Measurements from ENCODE around the gene MYL6B. TPM values are rescaled to one million over a fixed set of nuclear protein-coding genes. Genes with fewer than 3 reads are reported as not detected.
A peak's percentile ranks its signal among the peaks of the same experiment; 100 is the strongest.

MYL6B gene
- 83.3 TPM for polyA plus RNA-seq (2013)

DNA sequence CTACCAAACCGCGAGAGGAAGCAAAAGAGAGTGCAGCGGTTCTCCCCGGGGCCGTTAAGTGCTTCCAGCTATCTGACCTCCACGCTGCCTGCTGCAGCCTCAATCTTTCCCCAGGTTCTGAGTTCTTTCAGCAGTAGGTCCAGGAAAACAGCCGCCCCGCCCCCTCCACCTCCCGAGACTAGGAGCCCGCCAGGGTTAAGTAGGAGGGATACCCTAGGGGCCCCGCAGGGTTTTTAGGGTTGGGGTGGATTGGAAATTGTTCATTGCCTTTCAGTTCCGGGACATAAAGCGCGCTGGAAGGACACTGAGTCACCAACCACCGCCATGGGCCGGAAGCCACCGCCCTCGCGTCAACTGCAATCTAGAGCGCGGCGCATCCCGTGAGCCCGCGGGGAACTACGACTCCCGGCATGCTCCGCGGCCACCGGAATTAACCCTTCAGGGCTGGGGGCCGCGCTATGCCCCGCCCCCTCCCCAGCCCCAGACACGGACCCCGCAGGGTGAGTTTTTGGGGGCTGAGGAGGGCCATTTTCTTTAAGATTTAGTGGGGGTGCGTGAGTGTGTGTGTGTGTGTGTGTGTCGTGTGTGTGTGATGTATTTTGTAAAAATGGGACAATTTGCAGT lies at the start of gene MYL6B:
Gene MYL6B, plus strand, starts transcription at position 456 of the 624 bp plus-strand sequence. CDS start 1,332 bp downstream, outside the sequence.
- 0% methylated on average over 16 of the region's 37 CpGs for WGBS (ENCODE audit: insufficient coverage)
- peak within 1 kb of the TSS; percentile 85 to 93 for H3K27ac ChIP-seq (ENCODE audit: insufficient read depth in 1 of 2, low read depth in 1 of 2, low read length in 2 of 2, poor library complexity in 1 of 2, severe bottlenecking in 2 of 2)
- POLR2A ChIA-PET: interaction anchor here (1.0 to 1.4 kb wide), 2 partner anchors 24 to 70 kb away, joined by 4 to 5 read pairs; partner anchors contain the start of genes ESYT1 and RNF41
- no peaks in the 10 kb centered on the region for H3K27me3 ChIP-seq (replicated peaks in 2 of 5; ENCODE audit: control insufficient read depth in 4 of 5, insufficient read depth in 5 of 5, low read length in 4 of 5)
- H3K36me3 ChIP-seq (ENCODE audit: control insufficient read depth in 4 of 4, insufficient read depth in 4 of 4, low read length in 3 of 4): peaks cover 0 to 13% (median 8%) of the 10 kb centered on the region in 4 experiments
- CTCF ChIA-PET: interaction anchor here (1.0 to 1.3 kb wide), 4 partner anchors 13 to 34 kb away, joined by 4 to 8 read pairs (median 5); partner anchors contain the start of genes ESYT1 and ZC3H10
- H3K4me3 ChIP-seq (ENCODE audit: control insufficient read depth in 1 of 7, extremely low read depth in 1 of 7, insufficient read depth in 4 of 7, low read depth in 2 of 7, low read length in 6 of 7): peak within 1 kb of the TSS; percentile 47 to 91 (median 83)
- peaks cover 2 to 41% (median 33%) of the 10 kb centered on the region in 4 experiments for H3K4me1 ChIP-seq (ENCODE audit: control extremely low read depth in 1 of 4, control insufficient read depth in 4 of 4, insufficient read depth in 4 of 4, low read length in 3 of 4)
- DNase-seq: peak; percentile 88 to 95 (median 95)
- no peaks in the 10 kb centered on the region for H3K9me3 ChIP-seq (ENCODE audit: control extremely low read depth in 1 of 5, control insufficient read depth in 4 of 5, insufficient read depth in 2 of 5, low read depth in 1 of 5, low read length in 4 of 5)

DNA sequence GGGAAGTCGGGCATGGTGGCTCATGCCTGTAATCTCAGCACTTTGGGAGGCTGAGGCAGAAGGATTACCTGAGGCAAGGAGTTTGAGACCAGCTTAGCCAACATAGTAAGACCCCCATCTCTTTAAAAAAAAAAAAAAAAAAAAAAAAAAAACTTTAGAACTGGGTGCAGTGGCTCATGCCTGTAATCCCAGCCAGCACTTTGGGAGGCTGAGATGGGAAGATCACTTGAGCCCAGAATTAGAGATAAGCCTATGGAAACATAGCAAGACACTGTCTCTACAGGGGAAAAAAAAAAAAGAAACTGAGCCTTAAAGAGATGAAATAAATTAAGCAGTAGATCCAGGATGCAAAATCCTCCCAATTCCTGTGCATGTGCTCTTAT lies 49.7 kb upstream of the MYL6B start:
- H3K27ac ChIP-seq (ENCODE audit: insufficient read depth in 1 of 2, low read depth in 1 of 2, low read length in 2 of 2, poor library complexity in 1 of 2, severe bottlenecking in 2 of 2): no peak overlapping the region
- ChIA-PET CTCF (interaction anchor here (0.5 to 1.9 kb wide), 4 partner anchors 12 to 129 kb away, joined by 3 to 6 read pairs (median 4); partner anchors contain the start of gene RAB5B), POLR2A (no interaction called here)
- peak overlapping the region in 1 of 7 experiments; percentile 95 for H3K4me3 ChIP-seq (ENCODE audit: control insufficient read depth in 1 of 7, extremely low read depth in 1 of 7, insufficient read depth in 4 of 7, low read depth in 2 of 7, low read length in 6 of 7)
- peaks cover 2 to 17% (median 9%) of the 10 kb centered on the region in 4 experiments for H3K36me3 ChIP-seq (ENCODE audit: control insufficient read depth in 4 of 4, insufficient read depth in 4 of 4, low read length in 3 of 4)
- no peaks in the 10 kb centered on the region for H3K27me3 ChIP-seq (replicated peaks in 2 of 5; ENCODE audit: control insufficient read depth in 4 of 5, insufficient read depth in 5 of 5, low read length in 4 of 5)
- WGBS (ENCODE audit: insufficient coverage): 100% methylated on average over 1 of the region's 1 CpG
- H3K4me1 ChIP-seq (ENCODE audit: control extremely low read depth in 1 of 4, control insufficient read depth in 4 of 4, insufficient read depth in 4 of 4, low read length in 3 of 4): peaks cover 16 to 34% (median 27%) of the 10 kb centered on the region in 4 experiments
- no peak for DNase-seq
- H3K9me3 ChIP-seq (ENCODE audit: control extremely low read depth in 1 of 5, control insufficient read depth in 4 of 5, insufficient read depth in 2 of 5, low read depth in 1 of 5, low read length in 4 of 5): no peaks in the 10 kb centered on the region

DNA sequence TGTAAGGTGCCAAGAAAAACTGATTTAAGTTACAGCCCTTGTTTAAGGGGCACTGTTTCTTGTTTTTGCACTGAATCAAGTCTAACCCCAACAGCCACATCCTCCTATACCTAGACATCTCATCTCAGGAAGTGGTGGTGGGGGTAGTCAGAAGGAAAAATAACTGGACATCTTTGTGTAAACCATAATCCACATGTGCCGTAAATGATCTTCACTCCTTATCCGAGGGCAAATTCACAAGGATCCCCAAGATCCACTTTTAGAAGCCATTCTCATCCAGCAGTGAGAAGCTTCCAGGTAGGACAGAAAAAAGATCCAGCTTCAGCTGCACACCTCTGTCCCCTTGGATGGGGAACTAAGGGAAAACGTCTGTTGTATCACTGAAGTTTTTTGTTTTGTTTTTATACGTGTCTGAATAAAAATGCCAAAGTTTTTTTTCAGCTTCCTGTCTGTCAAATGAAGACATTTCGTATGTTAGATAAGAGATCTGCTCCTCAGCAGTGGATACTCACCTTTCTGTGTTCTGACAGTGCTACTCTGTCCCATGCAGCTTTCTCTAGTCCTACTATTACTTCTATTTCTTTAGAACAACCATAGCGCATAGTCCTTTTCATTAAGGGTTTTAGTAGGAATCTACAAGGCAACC lies 49.2 kb upstream of the MYL6B start:
- 51% methylated on average over 5 of the region's 6 CpGs for WGBS (ENCODE audit: insufficient coverage)

DNA sequence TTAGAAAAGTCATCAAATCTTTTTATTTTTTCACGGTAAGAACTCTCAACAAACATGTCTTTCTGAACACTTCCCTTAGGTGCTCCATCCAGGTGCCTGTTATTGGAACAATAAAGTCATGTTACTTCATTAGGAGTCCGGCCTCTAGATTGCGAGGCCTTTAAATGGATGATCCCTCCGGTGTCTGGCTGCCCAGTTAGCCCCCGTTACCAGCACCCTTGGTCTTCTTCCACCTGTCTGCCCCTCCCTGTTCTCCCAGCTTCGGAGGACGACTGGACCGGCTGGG lies 48.6 kb upstream of the MYL6B start:
- 3% methylated on average over 8 of the region's 8 CpGs for WGBS (ENCODE audit: insufficient coverage)
- H3K4me1 ChIP-seq (ENCODE audit: control extremely low read depth in 1 of 4, control insufficient read depth in 4 of 4, insufficient read depth in 4 of 4, low read length in 3 of 4): peaks cover 16 to 34% (median 27%) of the 10 kb centered on the region in 4 experiments

More for the DNA sequence above, 49.2 kb upstream of the MYL6B start:
- H3K27ac ChIP-seq (ENCODE audit: insufficient read depth in 1 of 2, low read depth in 1 of 2, low read length in 2 of 2, poor library complexity in 1 of 2, severe bottlenecking in 2 of 2): peak overlapping the region in 1 of 2 experiments; percentile 93
- POLR2A ChIA-PET: no interaction called here
- DNase-seq: peak in 2 of 3 donors; percentile 34 to 44
- H3K9me3 ChIP-seq (ENCODE audit: control extremely low read depth in 1 of 5, control insufficient read depth in 4 of 5, insufficient read depth in 2 of 5, low read depth in 1 of 5, low read length in 4 of 5): no peaks in the 10 kb centered on the region
- H3K27me3 ChIP-seq (replicated peaks in 2 of 5; ENCODE audit: control insufficient read depth in 4 of 5, insufficient read depth in 5 of 5, low read length in 4 of 5): no peaks in the 10 kb centered on the region
- CTCF ChIA-PET: interaction anchor here (0.5 to 2.2 kb wide), 6 partner anchors 12 to 129 kb away, joined by 3 to 8 read pairs (median 4); partner anchors contain the start of gene RAB5B
- peaks cover 16 to 34% (median 27%) of the 10 kb centered on the region in 4 experiments for H3K4me1 ChIP-seq (ENCODE audit: control extremely low read depth in 1 of 4, control insufficient read depth in 4 of 4, insufficient read depth in 4 of 4, low read length in 3 of 4)
- H3K4me3 ChIP-seq (ENCODE audit: control insufficient read depth in 1 of 7, extremely low read depth in 1 of 7, insufficient read depth in 4 of 7, low read depth in 2 of 7, low read length in 6 of 7): peak overlapping the region in 6 of 7 experiments; percentile 80 to 97 (median 90)
- H3K36me3 ChIP-seq (ENCODE audit: control insufficient read depth in 4 of 4, insufficient read depth in 4 of 4, low read length in 3 of 4): peaks cover 4 to 22% (median 14%) of the 10 kb centered on the region in 4 experiments

DNA sequence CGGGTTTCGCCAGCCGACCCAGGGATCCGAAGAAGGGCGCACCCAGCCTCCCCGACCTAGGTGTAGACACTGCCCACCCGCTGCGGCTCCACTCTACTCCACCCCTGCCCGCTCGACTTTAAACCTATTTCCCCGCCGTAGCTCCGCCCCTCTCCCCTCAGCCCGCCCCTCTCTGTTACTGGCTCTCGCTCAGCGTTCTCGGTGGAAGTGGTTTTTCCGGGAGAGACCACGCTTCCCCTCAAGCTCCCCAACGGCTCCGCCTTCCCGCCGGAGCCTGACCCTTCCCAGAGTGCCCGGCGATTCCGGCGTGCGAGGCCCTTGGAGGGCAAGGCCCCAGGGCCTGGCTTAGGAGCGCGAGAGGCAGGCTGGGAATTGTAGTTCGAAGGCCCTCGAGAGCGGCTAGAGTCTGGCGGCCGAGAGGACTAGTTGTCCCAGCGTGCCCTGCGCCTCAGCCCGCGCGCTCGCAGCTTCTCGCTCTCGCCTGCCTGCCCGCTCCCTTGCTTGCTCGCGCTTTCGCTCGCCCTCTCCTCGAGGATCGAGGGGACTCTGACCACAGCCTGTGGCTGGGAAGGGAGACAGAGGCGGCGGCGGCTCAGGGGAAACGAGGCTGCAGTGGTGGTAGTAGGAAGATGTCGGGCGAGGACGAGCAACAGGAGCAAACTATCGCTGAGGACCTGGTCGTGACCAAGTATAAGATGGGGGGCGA lies 48.1 kb upstream of the MYL6B start, which contains the start of gene PA2G4:
Gene PA2G4, plus strand, starts transcription at position 451 of the 706 bp plus-strand sequence. Its CDS starts 179 bp downstream, at position 630.
- ChIA-PET CTCF (interaction anchor here (0.9 to 2.2 kb wide), 12 partner anchors 9 to 360 kb away, joined by 3 to 10 read pairs (median 4); partner anchors contain the start of genes ERBB3 and ZC3H10), POLR2A (interaction anchor here (0.6 to 2.1 kb wide), 5 partner anchors 12 to 131 kb away, joined by 3 to 35 read pairs (median 3); partner anchors contain the start of genes ERBB3, RAB5B, RNF41 and RPL41)
- H3K4me1 ChIP-seq (ENCODE audit: control extremely low read depth in 1 of 4, control insufficient read depth in 4 of 4, insufficient read depth in 4 of 4, low read length in 3 of 4): peaks cover 16 to 34% (median 27%) of the 10 kb centered on the region in 4 experiments
- H3K27ac ChIP-seq (ENCODE audit: insufficient read depth in 1 of 2, low read depth in 1 of 2, low read length in 2 of 2, poor library complexity in 1 of 2, severe bottlenecking in 2 of 2): peak within 1 kb of the TSS; percentile 74 to 93
- DNase-seq: peak; percentile 99 to 100 (median 99)
- no peaks in the 10 kb centered on the region for H3K9me3 ChIP-seq (ENCODE audit: control extremely low read depth in 1 of 5, control insufficient read depth in 4 of 5, insufficient read depth in 2 of 5, low read depth in 1 of 5, low read length in 4 of 5)
- WGBS (ENCODE audit: insufficient coverage): 0% methylated on average over 57 of the region's 60 CpGs
- H3K4me3 ChIP-seq (ENCODE audit: control insufficient read depth in 1 of 7, extremely low read depth in 1 of 7, insufficient read depth in 4 of 7, low read depth in 2 of 7, low read length in 6 of 7): peak within 1 kb of the TSS; percentile 75 to 97 (median 86)
- H3K27me3 ChIP-seq (replicated peaks in 2 of 5; ENCODE audit: control insufficient read depth in 4 of 5, insufficient read depth in 5 of 5, low read length in 4 of 5): no peaks in the 10 kb centered on the region
- H3K36me3 ChIP-seq (ENCODE audit: control insufficient read depth in 4 of 4, insufficient read depth in 4 of 4, low read length in 3 of 4): peaks cover 8 to 30% (median 19%) of the 10 kb centered on the region in 4 experiments

More for the DNA sequence above, 48.6 kb upstream of the MYL6B start:
- no peaks in the 10 kb centered on the region for H3K27me3 ChIP-seq (replicated peaks in 2 of 5; ENCODE audit: control insufficient read depth in 4 of 5, insufficient read depth in 5 of 5, low read length in 4 of 5)
- ChIA-PET CTCF (interaction anchor here (0.9 to 2.2 kb wide), 12 partner anchors 10 to 360 kb away, joined by 3 to 10 read pairs (median 4); partner anchors contain the start of genes ERBB3 and ZC3H10), POLR2A (interaction anchor here (0.6 to 2.1 kb wide), 4 partner anchors 13 to 130 kb away, joined by 3 to 35 read pairs (median 3); partner anchors contain the start of genes ERBB3, RAB5B, RPL41 and ZC3H10)
- peaks cover 6 to 28% (median 17%) of the 10 kb centered on the region in 4 experiments for H3K36me3 ChIP-seq (ENCODE audit: control insufficient read depth in 4 of 4, insufficient read depth in 4 of 4, low read length in 3 of 4)
- peak overlapping the region in 1 of 2 experiments; percentile 93 for H3K27ac ChIP-seq (ENCODE audit: insufficient read depth in 1 of 2, low read depth in 1 of 2, low read length in 2 of 2, poor library complexity in 1 of 2, severe bottlenecking in 2 of 2)
- DNase-seq: no peak
- H3K4me3 ChIP-seq (ENCODE audit: control insufficient read depth in 1 of 7, extremely low read depth in 1 of 7, insufficient read depth in 4 of 7, low read depth in 2 of 7, low read length in 6 of 7): peak overlapping the region; percentile 75 to 97 (median 86)
- no peaks in the 10 kb centered on the region for H3K9me3 ChIP-seq (ENCODE audit: control extremely low read depth in 1 of 5, control insufficient read depth in 4 of 5, insufficient read depth in 2 of 5, low read depth in 1 of 5, low read length in 4 of 5)
